NCI-H146 (cell line): ENCODE results near the gene DLG5.

Experiments
- DNase-seq: peaks from one replicate; lab custom pipeline; 2025; lab: John Stamatoyannopoulos, UW

The DLG5 gene

GRCh38 chr10:77867124-77867719 is 59.3 kb downstream of the DLG5 start:
- no peak for DNase-seq

- DNase-seq, result peak; percentile 11
Observed at GRCh38 chr10:77866598-77866997, 60.0 kb downstream of the DLG5 start.

- DNase-seq, result peak; percentile 82
Observed at GRCh38 chr10:77865580-77866324, 60.8 kb downstream of the DLG5 start.

GRCh38 chr10:77864151-77864851 is 62.3 kb downstream of the DLG5 start:
- no peak for DNase-seq

- no peak for DNase-seq
Observed at GRCh38 chr10:77863446-77863845, 63.1 kb downstream of the DLG5 start.

GRCh38 chr10:77862595-77862994 is 64.0 kb downstream of the DLG5 start:
- no peak for DNase-seq

- no peak for DNase-seq
Observed at GRCh38 chr10:77861366-77861765, 65.2 kb downstream of the DLG5 start.

GRCh38 chr10:77859865-77860282 is 66.7 kb downstream of the DLG5 start:
- no peak for DNase-seq

GRCh38 chr10:77859200-77859864 is 67.2 kb downstream of the DLG5 start:
- no peak for DNase-seq

GRCh38 chr10:77857272-77857671 is 69.3 kb downstream of the DLG5 start:
- DNase-seq, result no peak

GRCh38 chr10:77856566-77856965 is 70.0 kb downstream of the DLG5 start:
- DNase-seq, result no peak

- no peak for DNase-seq
Observed at GRCh38 chr10:77855404-77856155, 71.0 kb downstream of the DLG5 start.

- no peak for DNase-seq
Observed at GRCh38 chr10:77854115-77854514, 72.4 kb downstream of the DLG5 start.

- no peak for DNase-seq
Observed at GRCh38 chr10:77853256-77853655, 73.3 kb downstream of the DLG5 start.

GRCh38 chr10:77850620-77851231 is 75.8 kb downstream of the DLG5 start:
- no peak for DNase-seq

GRCh38 chr10:77849039-77849664 is 77.4 kb downstream of the DLG5 start:
- peak; percentile 79 for DNase-seq

GRCh38 chr10:77846718-77847311 is 79.7 kb downstream of the DLG5 start:
- DNase-seq, result peak; percentile 51

GRCh38 chr10:77845451-77845850 is 81.1 kb downstream of the DLG5 start:
- DNase-seq, result no peak

- no peak for DNase-seq
Observed at GRCh38 chr10:77844713-77845445, 81.7 kb downstream of the DLG5 start.

GRCh38 chr10:77844177-77844576 is 82.4 kb downstream of the DLG5 start:
- no peak for DNase-seq
